HepG2 (cell line): Measurements from ENCODE around the gene CSN3.
"Not testable (repeated sequence)": the region's sequence is repeated elsewhere in the genome, so short reads cannot be mapped to it uniquely, and the experiment has no call there.

Experiments
- ZNF138 ChIP-seq: sonication (generic); formaldehyde crosslinking; IDR thresholded peaks from 2 replicates; pipeline ENCODE4 v1.5.0; 2020; ENCODE audit warnings: mild to moderate bottlenecking, low read depth, missing genetic modification reagents
- ZNF143 ChIP-seq: sonication (generic); formaldehyde crosslinking; IDR thresholded peaks from 2 replicates; pipeline ENCODE4 v1.4.0; 2020; ENCODE audit warnings: missing genetic modification reagents

DNA sequence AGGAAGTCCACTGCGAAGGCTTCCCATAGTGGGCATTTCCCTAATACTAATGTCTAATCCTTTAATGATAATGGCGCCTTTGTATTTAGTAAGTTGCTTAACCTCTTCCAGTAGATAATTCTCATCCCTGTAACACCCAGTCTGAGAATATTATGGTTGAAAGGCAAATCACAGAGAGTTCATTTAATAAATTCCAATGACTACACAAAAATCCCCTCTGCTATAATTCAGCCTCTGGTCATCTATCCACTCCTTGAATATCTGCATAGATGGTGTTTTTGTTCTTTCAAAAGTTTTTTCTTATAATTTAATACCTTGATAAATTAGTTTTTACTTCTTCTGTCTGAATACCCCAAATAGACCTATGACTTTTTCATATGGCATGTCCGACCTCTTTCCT is 21.0 kb upstream of the CSN3 start:
- TF ChIP-seq ZNF143, ZNF138 (CRISPR knock-in tag): not testable (repeated sequence)
